ENCODE measurements around the gene SNX13. TPM values are rescaled to one million over a fixed set of nuclear protein-coding genes. Genes with fewer than 3 reads are reported as not detected.
A peak's percentile ranks its signal among the peaks of the same experiment; 100 is the strongest.

Gene SNX13
- total RNA-seq (32.5 TPM), polyA plus RNA-seq (10 to 100 TPM; 11.9 to 13.1 (median 12.8) TPM)

- Mint-ChIP-seq H3K36me3 (no peaks in the 10 kb centered on the region), H3K27me3 (peaks cover 5% of the 10 kb centered on the region), H3K27ac (peak within 1 kb of the TSS; percentile 99), H3K4me1 (peaks cover 30 to 56% (median 35%) of the 10 kb centered on the region in 4 donors), H3K4me3 (peak within 1 kb of the TSS; percentile 95 to 100 (median 98)), H3K9me3 (peaks cover 0 to 2% (median 0%) of the 10 kb centered on the region in 7 donors)
- Histone ChIP-seq H3K36me3 (ENCODE audit: control insufficient read depth, insufficient read depth, low read length) (peaks cover 2% of the 10 kb centered on the region), H3K27me3 (ENCODE audit: control insufficient read depth, insufficient read depth, low read length) (no peaks in the 10 kb centered on the region), H3K4me3 (ENCODE audit: low read depth, low read length) (peak within 1 kb of the TSS; percentile 80), H3K27ac (ENCODE audit: insufficient read depth, low read length, poor library complexity, severe bottlenecking) (peak within 1 kb of the TSS; percentile 93), H3K9me3 (ENCODE audit: control insufficient read depth in 2 of 2, low read length in 2 of 2) (no peaks in the 10 kb centered on the region), H3K4me1 (ENCODE audit: control insufficient read depth, insufficient read depth, low read length, poor library complexity, severe bottlenecking) (peaks cover 36% of the 10 kb centered on the region)
- ATAC-seq (ENCODE audit: low read depth in 2 of 2), result peak; percentile 97 to 98
- DNase-seq, result peak; percentile 88 to 95 (median 89)
Observed at GRCh38 chr7:17940302-17940883, at the start of gene SNX13. Gene SNX13 (minus strand): TSS chr7:17940494. CDS start chr7:17940295, 199 bp downstream.

GRCh38 chr7:17989546-17989945 lies 49.3 kb upstream of the SNX13 start:
- no peaks in the 10 kb centered on the region for H3K27me3 Mint-ChIP-seq
- no peak overlapping the region for H3K4me3 Mint-ChIP-seq
- no peak overlapping the region for H3K27ac Mint-ChIP-seq
- no peaks in the 10 kb centered on the region for H3K4me1 Mint-ChIP-seq
- no peaks in the 10 kb centered on the region for H3K9me3 ChIP-seq (ENCODE audit: control insufficient read depth in 2 of 2, low read length in 2 of 2)
- DNase-seq (no peak), ATAC-seq (ENCODE audit: low read depth in 2 of 2) (no peak)
- H3K4me3 ChIP-seq (ENCODE audit: low read depth, low read length), result no peak overlapping the region
- H3K36me3 ChIP-seq (ENCODE audit: control insufficient read depth, insufficient read depth, low read length), result no peaks in the 10 kb centered on the region
- no peaks in the 10 kb centered on the region for H3K9me3 Mint-ChIP-seq
- no peaks in the 10 kb centered on the region for H3K4me1 ChIP-seq (ENCODE audit: control insufficient read depth, insufficient read depth, low read length, poor library complexity, severe bottlenecking)
- no peak overlapping the region for H3K27ac ChIP-seq (ENCODE audit: insufficient read depth, low read length, poor library complexity, severe bottlenecking)
- no peaks in the 10 kb centered on the region for H3K27me3 ChIP-seq (ENCODE audit: control insufficient read depth, insufficient read depth, low read length)
- H3K36me3 Mint-ChIP-seq, result no peaks in the 10 kb centered on the region

DNA sequence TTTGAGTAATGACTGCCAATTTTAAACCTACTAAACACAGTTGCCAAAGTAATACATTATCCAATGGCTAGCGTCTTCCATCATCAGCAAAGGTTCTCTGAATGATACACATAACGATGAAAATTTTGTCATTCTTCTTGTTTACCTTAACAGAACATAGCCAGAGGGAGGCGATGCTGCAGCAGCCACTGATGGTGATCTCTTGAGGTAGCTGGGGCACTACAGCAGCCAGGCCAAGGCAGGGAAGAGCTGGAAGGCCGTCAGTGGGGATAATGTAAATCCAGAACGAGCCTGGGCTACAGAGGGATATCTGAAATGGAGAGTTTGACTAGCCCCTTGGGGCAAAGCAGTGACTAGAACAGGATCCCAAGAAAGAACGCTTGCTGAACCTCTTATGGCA lies 48.6 kb upstream of the SNX13 start:
- ATAC-seq (ENCODE audit: low read depth in 2 of 2), result no peak
- Histone ChIP-seq H3K36me3 (ENCODE audit: control insufficient read depth, insufficient read depth, low read length) (no peaks in the 10 kb centered on the region), H3K4me1 (ENCODE audit: control insufficient read depth, insufficient read depth, low read length, poor library complexity, severe bottlenecking) (no peaks in the 10 kb centered on the region), H3K27me3 (ENCODE audit: control insufficient read depth, insufficient read depth, low read length) (no peaks in the 10 kb centered on the region), H3K9me3 (ENCODE audit: control insufficient read depth in 2 of 2, low read length in 2 of 2) (no peaks in the 10 kb centered on the region), H3K4me3 (ENCODE audit: low read depth, low read length) (no peak overlapping the region), H3K27ac (ENCODE audit: insufficient read depth, low read length, poor library complexity, severe bottlenecking) (no peak overlapping the region)
- Mint-ChIP-seq H3K4me1 (no peaks in the 10 kb centered on the region), H3K9me3 (peaks cover 0 to 2% (median 0%) of the 10 kb centered on the region in 7 donors), H3K4me3 (no peak overlapping the region), H3K36me3 (no peaks in the 10 kb centered on the region), H3K27ac (no peak overlapping the region), H3K27me3 (no peaks in the 10 kb centered on the region)
- no peak for DNase-seq

DNA sequence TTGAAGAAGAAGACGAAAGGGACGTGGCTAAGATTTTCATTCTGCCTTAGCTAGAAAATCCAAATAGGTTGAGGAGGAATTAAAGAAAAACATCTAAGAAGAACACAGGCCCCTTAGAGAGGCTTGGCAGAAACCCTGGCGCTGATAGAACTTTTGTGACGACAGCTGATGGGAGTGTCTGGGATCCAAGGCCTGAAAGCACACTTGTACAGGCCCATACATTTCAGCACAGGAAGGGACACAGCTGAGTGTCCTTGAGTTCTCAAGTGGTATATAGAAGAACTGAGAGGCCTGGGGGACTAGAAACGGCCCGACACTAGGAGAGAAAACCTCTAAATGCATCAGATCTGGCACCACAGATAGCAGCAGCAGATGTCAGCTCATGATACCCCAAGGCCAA lies 47.8 kb upstream of the SNX13 start:
- no peak for DNase-seq
- H3K9me3 Mint-ChIP-seq, result peaks cover 0 to 2% (median 0%) of the 10 kb centered on the region in 7 donors
- Histone ChIP-seq H3K27me3 (ENCODE audit: control insufficient read depth, insufficient read depth, low read length) (no peaks in the 10 kb centered on the region), H3K36me3 (ENCODE audit: control insufficient read depth, insufficient read depth, low read length) (no peaks in the 10 kb centered on the region), H3K4me3 (ENCODE audit: low read depth, low read length) (no peak overlapping the region), H3K27ac (ENCODE audit: insufficient read depth, low read length, poor library complexity, severe bottlenecking) (no peak overlapping the region), H3K9me3 (ENCODE audit: control insufficient read depth in 2 of 2, low read length in 2 of 2) (no peaks in the 10 kb centered on the region), H3K4me1 (ENCODE audit: control insufficient read depth, insufficient read depth, low read length, poor library complexity, severe bottlenecking) (no peaks in the 10 kb centered on the region)
- H3K36me3 Mint-ChIP-seq, result no peaks in the 10 kb centered on the region
- no peak overlapping the region for H3K4me3 Mint-ChIP-seq
- no peak overlapping the region for H3K27ac Mint-ChIP-seq
- no peak for ATAC-seq (ENCODE audit: low read depth in 2 of 2)
- H3K4me1 Mint-ChIP-seq, result peaks cover 0 to 3% (median under 1%) of the 10 kb centered on the region in 4 donors
- no peaks in the 10 kb centered on the region for H3K27me3 Mint-ChIP-seq

DNA sequence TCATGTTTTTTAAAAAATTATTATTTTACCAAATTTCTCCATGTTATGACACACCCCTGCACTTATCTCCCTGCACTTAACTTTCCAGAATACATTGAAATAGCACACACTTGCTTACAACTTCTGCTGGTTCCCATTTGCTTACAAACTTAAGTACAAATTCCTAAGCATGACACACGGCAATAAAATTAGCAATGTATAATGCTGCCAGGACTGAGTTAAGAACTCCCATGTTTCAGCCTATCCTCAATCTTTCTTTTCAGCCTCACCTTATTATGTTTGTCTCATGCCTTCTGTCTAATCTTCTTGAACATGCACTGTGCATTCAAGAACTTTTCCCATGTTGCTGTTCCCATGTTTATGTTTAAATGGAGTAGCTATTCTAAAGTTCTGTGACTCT lies 46.6 kb upstream of the SNX13 start:
- no peaks in the 10 kb centered on the region for H3K4me1 ChIP-seq (ENCODE audit: control insufficient read depth, insufficient read depth, low read length, poor library complexity, severe bottlenecking)
- no peaks in the 10 kb centered on the region for H3K36me3 ChIP-seq (ENCODE audit: control insufficient read depth, insufficient read depth, low read length)
- no peaks in the 10 kb centered on the region for H3K27me3 ChIP-seq (ENCODE audit: control insufficient read depth, insufficient read depth, low read length)
- Mint-ChIP-seq H3K27ac (no peak overlapping the region), H3K9me3 (peaks cover 0 to 6% (median 2%) of the 10 kb centered on the region in 7 donors), H3K27me3 (no peaks in the 10 kb centered on the region), H3K4me3 (no peak overlapping the region), H3K36me3 (no peaks in the 10 kb centered on the region), H3K4me1 (peaks cover 0 to 5% (median 2%) of the 10 kb centered on the region in 4 donors)
- H3K9me3 ChIP-seq (ENCODE audit: control insufficient read depth in 2 of 2, low read length in 2 of 2), result no peaks in the 10 kb centered on the region
- H3K27ac ChIP-seq (ENCODE audit: insufficient read depth, low read length, poor library complexity, severe bottlenecking), result no peak overlapping the region
- ATAC-seq (ENCODE audit: low read depth in 2 of 2) (no peak), DNase-seq (no peak)
- H3K4me3 ChIP-seq (ENCODE audit: low read depth, low read length), result no peak overlapping the region

GRCh38 chr7:17985473-17986239 lies 45.4 kb upstream of the SNX13 start:
- no peak for DNase-seq
- no peak overlapping the region for H3K4me3 ChIP-seq (ENCODE audit: low read depth, low read length)
- H3K27ac Mint-ChIP-seq, result no peak overlapping the region

DNA sequence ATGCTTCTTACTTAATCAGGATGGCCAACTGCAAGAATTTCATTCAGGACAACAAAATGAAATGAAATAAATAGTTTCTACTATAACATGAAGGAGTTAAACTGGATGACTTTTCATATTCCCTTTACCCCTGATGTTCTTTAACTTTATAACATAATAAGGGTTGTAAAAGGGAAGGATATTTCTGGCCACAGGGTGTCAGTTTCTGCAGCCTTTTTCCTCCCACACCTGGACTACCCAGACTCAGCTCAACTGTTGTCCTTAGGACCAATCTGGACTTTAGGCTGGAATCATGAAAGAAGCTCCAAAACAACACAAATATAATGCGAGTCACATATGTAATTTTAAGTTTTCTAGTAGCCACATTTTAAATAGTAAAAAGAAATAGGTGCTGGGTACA lies 44.0 kb upstream of the SNX13 start:
- ATAC-seq (ENCODE audit: low read depth in 2 of 2), result no peak

More at GRCh38 chr7:17985473-17986239, 45.4 kb upstream of the SNX13 start:
- no peak for ATAC-seq (ENCODE audit: low read depth in 2 of 2)
- Mint-ChIP-seq H3K27me3 (no peaks in the 10 kb centered on the region), H3K4me3 (no peak overlapping the region), H3K9me3 (peaks cover 0 to 6% (median 2%) of the 10 kb centered on the region in 7 donors), H3K36me3 (no peaks in the 10 kb centered on the region), H3K4me1 (peaks cover 0 to 5% (median 2%) of the 10 kb centered on the region in 4 donors)
- Histone ChIP-seq H3K27me3 (ENCODE audit: control insufficient read depth, insufficient read depth, low read length) (no peaks in the 10 kb centered on the region), H3K9me3 (ENCODE audit: control insufficient read depth in 2 of 2, low read length in 2 of 2) (no peaks in the 10 kb centered on the region), H3K4me1 (ENCODE audit: control insufficient read depth, insufficient read depth, low read length, poor library complexity, severe bottlenecking) (no peaks in the 10 kb centered on the region), H3K27ac (ENCODE audit: insufficient read depth, low read length, poor library complexity, severe bottlenecking) (no peak overlapping the region), H3K36me3 (ENCODE audit: control insufficient read depth, insufficient read depth, low read length) (no peaks in the 10 kb centered on the region)

More for the DNA sequence above, 44.0 kb upstream of the SNX13 start:
- H3K27me3 Mint-ChIP-seq, result no peaks in the 10 kb centered on the region
- Histone ChIP-seq H3K36me3 (ENCODE audit: control insufficient read depth, insufficient read depth, low read length) (no peaks in the 10 kb centered on the region), H3K4me1 (ENCODE audit: control insufficient read depth, insufficient read depth, low read length, poor library complexity, severe bottlenecking) (no peaks in the 10 kb centered on the region), H3K9me3 (ENCODE audit: control insufficient read depth in 2 of 2, low read length in 2 of 2) (no peaks in the 10 kb centered on the region), H3K4me3 (ENCODE audit: low read depth, low read length) (no peak overlapping the region), H3K27me3 (ENCODE audit: control insufficient read depth, insufficient read depth, low read length) (no peaks in the 10 kb centered on the region), H3K27ac (ENCODE audit: insufficient read depth, low read length, poor library complexity, severe bottlenecking) (no peak overlapping the region)
- DNase-seq, result no peak
- peaks cover 0 to 6% (median 2%) of the 10 kb centered on the region in 7 donors for H3K9me3 Mint-ChIP-seq
- H3K36me3 Mint-ChIP-seq, result no peaks in the 10 kb centered on the region
- peaks cover 0 to 5% (median 2%) of the 10 kb centered on the region in 4 donors for H3K4me1 Mint-ChIP-seq
- H3K27ac Mint-ChIP-seq, result no peak overlapping the region
- H3K4me3 Mint-ChIP-seq, result no peak overlapping the region
